ENCODE measurements around the gene PTGS2.

PTGS2 gene

DNA sequence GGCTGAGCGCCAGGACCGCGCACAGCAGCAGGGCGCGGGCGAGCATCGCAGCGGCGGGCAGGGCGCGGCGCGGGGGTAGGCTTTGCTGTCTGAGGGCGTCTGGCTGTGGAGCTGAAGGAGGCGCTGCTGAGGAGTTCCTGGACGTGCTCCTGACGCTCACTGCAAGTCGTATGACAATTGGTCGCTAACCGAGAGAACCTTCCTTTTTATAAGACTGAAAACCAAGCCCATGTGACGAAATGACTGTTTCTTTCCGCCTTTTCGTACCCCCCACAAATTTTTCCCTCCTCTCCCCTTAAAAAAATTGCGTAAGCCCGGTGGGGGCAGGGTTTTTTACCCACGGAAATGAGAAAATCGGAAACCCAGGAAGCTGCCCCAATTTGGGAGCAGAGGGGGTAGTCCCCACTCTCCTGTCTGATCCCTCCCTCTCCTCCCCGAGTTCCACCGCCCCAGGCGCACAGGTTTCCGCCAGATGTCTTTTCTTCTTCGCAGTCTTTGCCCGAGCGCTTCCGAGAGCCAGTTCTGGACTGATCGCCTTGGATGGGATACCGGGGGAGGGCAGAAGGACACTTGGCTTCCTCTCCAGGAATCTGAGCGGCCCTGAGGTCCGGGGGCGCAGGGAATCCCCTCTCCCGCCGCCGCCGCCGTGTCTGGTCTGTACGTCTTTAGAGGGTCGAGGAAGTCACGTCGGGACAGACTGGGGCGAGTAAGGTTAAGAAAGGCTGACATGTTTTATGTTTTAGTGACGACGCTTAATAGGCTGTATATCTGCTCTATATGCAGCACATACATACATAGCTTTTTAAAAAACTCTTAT is at the start of gene PTGS2:
PTGS2 (minus strand) TSS at position 179 of the 817 bp plus-strand sequence; CDS start at position 46, 133 bp downstream.
- DNase-seq: peak; percentile 94

DNA sequence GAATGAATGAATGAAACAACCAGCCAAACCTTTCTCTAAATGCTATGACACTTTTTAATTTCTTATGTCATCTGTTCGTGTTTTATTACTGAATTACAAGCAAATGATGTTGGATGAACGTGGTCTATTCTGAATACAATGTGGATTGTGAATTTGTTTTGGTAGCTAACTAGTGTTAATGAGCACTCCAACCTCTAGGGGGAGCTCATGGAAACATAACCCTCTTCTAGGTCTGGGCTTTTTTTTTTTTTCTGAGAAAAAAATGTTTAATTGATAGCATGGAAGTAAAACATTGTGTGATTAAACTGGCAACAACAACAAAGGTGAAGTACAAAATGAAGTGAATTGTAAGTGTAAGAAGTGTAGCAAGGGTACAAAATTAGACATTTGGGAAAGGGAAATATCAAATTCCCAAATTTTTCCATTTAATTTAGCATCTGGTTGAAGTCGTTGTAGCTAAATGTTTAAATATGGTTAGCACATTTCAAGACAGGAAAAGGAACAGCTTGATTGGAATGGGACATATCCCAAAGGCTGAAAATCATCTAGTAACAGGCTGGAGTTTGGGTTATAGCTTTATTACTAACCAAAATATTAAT is 42.6 kb upstream of the PTGS2 start:
- DNase-seq: peak; percentile 75

DNA sequence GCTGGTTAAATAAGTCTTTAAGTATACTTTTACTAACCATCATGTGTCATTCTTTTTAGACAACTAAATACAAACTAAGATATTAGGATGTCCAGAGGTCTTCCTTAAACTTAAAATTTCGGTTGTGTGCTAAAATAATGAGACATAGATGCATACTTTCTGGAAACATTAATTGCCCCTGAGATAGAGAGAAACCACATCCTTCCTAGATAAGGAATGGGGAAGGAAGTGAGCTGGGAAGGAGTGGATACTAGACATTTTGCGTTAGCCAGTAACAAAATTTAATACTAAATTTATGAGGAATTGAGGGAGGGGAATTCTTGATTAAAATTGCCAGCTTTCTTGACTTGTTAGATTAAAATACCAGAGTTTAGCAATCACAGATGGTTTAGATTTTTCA is 37.1 kb upstream of the PTGS2 start:
- DNase-seq: peak; percentile 21

DNA sequence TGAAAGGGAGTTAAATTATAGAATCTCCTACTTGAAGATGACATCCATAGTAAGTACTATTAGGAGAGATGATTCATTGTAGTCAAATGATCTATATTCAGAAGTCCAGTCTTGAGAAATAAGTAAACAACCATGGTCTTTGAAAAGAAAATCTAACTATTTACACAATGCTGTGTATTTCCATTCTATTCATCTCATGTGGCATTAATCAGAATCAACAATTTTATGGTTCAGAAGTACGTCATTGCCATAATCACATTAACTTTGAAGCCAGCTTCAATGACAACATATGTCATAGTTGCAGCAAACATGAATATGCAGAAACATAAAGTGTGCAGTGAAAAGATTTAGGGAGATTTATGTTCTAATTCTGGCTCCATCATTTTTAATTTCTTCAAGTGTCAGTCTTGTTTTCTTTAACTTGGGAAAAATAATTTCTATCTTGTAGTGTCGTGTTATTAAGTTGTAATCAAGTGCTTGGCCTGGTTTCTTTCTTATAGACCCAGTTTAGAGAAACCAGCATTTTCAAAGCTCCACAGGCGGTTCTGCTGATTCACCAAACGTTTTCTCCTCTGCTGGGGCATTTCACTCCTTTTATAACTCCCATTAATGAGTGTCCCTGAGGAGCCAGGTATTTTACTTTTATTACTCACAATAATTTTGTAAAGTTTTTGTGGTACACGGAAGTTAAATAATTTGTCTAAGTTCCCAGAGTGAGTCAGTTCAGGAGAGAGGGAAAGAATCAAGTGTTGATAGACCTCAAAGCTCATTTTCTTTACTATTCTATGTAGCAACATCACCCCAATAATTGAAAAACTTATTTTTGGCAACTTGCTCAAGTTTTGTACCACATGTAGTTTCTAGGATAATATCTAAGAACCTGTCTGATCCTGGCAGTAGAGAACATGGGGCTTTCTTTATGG is 35.9 kb upstream of the PTGS2 start:
- no peak for DNase-seq

DNA sequence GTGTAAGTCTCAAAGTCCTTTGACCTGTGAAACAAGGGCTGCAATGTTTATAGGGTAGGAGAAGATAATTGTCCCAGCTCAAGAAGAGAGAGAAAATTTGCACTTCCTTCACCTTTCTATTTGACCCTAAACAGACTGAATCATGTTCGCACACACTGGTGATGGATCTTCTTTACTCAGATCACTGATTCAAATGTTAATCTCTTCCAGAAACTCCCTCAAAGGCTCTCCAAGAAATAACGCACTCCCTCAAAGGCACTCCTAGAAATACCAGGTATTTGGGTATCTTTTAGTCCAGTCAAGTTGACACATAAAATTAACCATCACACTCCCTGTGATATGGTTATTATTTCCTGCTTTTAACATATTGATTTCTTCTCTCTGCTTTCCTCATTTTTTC is 30.5 kb upstream of the PTGS2 start:
- no peak for DNase-seq

DNA sequence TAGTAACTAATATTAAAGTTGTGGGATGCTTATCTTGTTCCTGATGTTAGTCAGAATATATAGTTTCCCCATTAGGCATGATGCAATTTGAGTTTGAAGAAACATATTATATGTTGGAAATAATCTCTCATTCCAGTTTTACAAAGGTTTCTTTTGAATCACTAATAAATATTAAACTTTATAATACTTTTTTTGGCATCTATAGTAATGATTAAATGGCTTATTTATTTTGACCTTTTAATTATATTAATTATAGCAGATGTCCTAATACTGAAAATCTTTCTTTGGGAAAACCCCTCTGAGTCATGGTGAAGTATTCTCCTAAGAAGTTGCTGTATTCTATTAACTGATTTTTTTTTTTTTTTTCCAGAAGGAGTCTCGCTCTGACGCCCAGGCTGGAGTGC is 28.5 kb upstream of the PTGS2 start:
- DNase-seq: no peak

DNA sequence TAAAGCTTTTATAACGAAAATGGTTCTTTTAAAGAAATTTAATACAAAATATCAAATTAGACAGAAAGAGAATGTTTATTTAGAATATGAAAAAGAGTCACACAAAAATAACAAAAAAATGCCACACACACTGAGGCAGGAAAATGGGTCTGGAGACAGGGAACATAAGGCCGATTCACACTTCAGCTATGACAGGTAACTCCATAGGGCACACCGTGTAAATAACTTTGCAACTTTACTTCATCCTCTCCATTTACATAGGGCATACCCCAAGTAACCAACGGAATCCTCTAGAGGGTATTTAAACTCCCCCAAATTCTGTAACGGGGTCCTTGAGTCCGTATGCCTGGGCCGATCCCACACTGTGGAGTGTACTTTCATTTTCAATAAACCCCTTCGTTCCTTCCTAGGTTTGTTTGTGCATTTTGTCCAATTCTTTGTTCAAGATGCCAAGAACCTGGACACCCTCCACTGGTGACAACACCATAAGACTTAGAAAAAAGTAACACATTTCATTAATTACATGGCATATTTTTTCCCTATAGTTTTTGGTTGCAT is 23.1 kb upstream of the PTGS2 start:
- no peak for DNase-seq

DNA sequence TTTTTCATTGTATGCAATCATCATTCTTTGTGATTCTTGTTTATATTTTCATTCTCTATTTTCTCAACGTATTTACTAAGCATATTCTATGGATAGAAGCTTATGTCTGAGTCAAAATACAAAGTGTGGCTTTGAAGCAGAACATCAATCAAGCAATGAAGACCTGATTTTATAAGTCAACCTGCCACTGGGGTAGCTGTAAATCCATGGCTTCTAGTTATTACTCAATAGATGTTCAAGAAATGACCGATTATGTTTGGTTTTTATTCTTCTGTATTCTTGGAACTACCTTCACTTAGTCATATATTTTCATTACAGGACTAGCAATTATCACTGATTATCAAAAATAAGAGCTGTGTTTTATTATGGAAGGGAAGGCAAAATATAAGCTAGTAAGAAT is 20.5 kb upstream of the PTGS2 start:
- no peak for DNase-seq

DNA sequence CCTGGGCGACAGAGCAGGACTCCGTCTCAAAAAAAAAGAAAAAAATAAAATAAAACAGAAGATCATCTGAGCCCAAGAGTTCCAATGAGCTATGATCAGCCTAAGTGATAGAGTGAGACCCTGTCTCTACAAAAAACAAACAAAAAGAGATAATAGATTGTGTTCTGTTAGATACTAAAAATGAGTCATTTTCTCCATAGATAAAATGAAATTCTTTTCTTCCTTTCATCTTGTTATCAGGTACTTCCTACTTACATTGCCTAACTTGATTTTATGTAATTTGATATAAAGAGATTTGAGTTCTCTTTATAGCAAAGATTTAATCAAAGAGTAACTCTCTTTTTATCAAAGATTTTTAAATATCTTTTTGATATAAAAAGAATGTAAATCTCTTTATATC is 19.3 kb upstream of the PTGS2 start:
- no peak for DNase-seq

DNA sequence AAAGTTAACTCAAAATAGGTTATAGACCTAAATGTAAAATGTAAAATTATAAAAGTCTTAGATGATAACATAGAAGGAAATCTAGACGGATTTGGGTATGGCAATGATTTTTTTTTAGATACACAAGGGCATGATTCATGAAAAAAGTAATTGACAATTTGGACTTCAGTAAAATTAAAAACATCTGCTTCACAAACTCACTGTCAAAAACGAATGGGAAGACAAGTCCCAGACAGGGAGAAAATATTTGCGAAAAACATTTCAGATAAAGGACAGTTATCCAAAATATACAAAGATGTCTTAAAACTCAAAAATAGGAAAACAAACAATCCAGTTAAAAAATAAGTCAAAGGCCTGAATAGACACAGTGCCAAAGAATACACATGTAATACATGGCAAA is 9.7 kb upstream of the PTGS2 start:
- DNase-seq: no peak

DNA sequence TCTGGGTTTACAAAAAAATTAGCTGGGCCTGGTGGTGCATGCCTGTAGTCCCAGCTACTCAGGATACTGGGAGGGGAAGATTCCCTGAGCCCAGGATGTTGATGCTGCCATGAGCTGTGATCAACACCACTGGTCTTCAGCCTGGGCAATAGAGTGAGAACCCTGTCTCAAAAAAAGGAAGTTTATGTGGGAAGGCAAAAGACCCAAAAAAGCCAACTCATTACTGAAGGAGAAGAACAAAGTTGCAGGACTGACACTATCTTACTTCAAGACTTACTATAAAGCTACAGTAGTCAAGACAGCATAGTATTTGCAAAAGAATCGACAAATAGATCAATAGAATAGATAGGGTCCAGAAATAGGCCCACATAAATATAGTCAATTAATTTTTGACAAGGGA is 9.2 kb upstream of the PTGS2 start:
- DNase-seq: no peak

DNA sequence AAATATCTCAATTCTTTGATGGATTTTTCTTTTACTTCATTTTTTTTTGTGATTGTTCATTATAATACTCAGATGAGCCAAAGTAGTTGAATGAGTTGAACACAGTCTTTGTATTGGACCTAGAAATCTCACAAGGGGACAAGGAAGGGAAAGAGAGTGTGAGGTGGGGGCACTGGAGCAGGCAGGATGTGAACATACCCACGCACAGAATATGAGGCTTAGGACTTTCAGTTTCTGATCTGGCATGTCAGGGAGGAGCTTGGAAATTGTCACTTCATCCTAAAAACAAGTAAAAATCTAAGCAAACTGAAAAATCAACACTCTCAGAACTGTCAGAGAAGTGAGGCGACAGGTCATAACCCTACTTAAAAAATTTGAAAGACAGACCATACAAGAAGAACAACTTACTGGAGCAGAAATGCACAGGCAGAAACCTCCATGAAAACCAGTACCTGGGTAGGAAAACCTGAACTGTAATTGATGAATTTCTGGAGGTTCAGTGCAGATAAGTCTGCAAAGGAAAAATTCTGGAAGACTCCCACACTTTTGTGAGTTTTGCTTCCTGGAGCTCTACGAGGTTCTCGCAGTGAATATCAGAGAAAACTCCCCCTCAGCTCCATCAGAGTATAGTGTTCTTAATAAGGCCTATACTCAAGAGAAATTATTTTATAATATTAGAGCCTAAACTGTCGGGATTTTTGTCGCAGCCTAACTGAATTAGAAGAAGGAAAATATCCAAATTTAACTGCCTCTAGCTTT is 3.6 kb upstream of the PTGS2 start:
- DNase-seq: no peak

DNA sequence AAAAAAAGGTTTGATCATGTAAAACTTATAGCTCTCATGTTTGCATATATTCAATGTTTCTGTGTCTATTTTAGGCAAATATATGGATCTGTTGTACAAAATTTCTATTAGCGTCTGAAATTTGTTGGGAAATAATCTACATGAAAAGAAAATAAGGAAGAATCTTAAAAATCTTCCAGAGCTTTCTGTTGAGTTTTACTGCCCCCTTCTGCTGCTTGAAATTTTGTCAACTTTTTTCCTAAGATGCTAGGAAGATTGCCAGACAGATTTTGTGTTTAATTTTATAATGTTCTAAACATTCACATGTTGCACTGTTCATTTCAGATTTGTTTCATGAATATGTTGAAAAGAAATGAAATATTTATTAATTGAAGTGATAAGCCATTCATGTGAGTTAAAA is 2.5 kb upstream of the PTGS2 start:
- peak; percentile 16 for DNase-seq

DNA sequence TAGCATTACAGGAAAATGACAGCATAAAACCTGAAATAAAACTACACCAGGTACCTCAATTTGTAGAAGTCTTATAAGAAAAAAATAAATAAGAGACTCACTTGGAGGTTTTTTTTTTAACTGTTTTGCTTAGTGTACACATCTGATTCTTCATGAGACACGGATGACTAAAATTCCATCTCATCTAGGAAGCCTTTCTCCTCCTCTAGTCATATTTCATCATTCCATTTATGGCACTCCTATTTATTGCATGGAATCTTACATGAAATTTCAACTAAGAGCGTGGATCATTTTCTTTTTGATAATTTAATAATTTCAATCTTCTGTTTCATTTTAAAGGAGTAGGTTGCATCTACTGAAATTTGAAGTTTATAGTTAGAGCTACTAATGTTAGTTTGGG is 1.6 kb upstream of the PTGS2 start:
- DNase-seq: no peak

DNA sequence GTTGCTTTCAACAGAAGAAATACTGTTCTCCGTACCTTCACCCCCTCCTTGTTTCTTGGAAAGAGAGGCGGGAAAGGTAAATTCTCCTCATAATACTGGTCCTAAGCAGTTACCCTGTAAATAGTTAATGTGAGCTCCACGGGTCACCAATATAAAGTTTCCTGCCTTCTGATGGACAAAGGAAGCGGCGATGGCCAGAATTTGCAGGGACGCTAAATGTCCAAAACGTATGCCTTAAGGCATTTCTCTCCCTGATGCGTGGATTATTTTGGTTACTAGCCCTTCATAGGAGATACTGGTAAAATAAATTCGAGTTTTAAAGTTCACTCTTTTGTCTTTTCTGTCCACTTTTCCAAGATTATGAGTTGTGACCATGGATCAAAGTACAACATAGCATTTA is 898 bp upstream of the PTGS2 start:
- no peak for DNase-seq

DNA sequence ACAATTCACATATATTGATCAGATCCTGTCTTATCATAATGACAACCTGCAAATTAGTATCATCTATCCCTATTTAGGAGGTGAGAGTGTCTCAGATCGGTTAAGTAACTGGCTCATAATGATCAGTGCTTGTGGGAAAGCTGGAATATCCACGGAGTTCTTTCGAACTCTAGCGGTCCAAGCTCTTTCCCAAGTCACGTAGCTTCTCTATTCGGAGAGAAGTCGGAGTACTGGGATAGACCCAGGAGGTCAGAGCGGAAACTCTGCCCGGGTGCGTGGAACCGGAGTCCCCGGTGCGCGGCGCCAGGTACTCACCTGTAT is 339 bp downstream of the PTGS2 start:
- no peak for DNase-seq

DNA sequence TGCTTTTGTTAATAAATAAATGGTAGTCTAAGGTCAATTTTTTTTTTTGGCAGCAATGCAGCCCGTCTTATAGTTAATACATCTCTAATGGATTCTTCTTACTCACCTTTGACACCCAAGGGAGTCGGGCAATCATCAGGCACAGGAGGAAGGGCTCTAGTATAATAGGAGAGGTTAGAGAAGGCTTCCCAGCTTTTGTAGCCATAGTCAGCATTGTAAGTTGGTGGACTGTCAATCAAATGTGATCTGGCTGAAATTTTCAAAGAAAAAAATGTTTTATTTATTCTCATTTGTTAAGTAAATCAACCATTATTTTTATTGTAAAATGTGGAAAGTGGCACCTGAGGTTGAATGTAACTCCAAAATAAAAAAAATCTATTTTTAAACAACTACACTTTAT is 2.1 kb downstream of the PTGS2 start:
- DNase-seq: no peak

DNA sequence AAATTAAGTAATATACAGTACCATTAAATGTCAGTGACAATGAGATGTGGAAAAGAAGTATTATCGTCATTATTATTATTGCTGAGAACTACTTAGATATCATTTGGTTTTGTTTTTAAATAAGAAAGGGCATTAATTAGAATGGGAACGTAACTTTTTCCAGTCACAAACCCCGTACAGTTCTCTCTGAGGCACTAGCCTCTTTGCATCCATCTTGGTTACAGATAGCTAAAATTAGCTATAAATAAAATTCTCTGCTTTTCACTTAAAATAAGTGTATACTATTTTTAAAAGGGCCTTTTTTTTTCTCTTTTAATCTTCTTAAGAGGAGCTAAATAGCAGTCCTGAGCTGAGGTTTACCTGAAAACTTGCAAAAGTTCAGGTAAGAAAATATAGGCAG is 7.6 kb downstream of the PTGS2 start:
- DNase-seq: no peak

DNA sequence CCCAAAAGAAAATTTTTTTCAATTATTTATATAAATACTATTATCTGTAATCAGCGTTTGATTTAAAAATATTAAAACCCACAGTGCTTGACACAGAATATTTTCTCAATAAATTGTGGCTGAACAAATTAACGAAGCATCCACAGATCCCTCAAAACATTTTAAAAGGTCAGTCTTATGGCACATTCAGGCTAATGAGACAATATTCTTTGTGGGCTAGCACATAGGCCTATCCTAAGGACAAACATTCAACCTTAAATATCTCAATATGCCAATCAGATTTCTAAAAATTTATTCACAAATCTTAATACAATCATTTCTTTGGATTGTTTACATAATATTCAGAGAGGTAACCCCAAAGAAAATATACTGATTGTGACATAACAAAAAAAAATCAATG is 8.1 kb downstream of the PTGS2 start:
- DNase-seq: no peak

DNA sequence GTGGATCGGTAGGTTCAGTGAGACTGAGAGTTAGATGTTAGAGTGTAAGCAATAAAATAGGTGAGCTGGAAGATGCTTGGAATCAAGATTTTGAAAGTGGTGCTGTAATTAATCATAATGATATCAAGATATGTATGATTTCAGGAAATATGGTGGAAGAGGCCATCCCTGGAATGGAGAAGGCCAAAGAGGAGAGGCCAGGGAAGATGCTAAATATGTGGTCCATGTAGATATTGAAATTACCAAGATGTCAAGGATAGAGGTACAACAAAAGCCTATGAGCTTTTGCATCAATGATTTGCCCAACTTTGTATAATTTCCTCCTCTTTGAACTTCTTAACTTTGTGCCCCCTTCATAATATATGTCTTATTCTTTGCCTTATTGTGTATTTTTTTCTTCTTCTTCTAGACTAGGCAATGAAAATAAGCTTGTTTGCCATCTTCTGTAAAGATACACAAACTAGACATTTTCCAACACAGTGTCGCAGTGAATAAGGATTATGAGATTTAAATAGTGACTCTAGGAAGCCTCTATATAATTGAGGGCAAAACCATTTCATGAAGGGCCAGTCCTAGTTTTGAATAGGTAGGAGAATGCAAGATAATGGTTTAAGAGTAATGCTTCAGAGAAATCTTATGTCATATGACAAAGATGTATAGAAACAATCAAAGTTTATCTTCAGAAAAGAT is 8.9 kb downstream of the PTGS2 start:
- no peak for DNase-seq

DNA sequence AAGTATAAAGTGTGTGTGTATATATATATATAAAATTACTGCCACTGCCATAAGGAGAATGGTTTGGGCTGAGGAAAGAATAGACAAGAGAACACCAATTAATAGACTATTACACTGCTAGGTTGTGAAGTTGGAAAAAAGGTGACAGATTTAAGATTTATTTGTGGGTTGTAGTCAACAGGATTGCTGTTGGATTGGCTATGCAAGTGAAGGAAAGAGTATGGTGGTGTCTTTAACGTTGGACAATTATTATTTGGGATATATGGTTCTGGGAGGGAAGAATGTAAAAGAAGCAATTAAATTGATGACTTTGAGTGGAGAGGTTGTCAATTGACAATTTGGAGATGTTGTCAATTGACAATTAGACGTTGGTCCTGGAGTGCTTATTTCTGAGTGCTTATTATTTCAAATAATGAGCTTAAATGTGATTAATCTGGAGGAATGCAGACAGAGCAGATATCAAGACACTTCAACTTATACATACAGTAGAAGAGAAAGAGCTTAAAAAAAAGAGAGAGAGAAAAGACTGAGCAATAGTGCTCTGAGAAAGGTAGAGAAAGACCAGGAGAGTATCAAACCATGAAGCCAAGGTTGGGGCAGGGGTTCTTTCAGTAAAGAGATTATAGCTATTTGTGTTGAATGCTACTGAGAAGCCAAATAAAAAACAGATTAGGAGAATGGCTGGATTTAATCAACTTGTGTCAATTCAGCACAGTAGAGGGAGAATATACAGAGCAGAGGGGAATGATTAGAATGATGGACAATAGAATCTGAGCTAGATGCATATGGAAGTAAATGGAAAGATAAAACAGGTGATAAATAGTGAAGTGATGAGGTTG is 9.7 kb downstream of the PTGS2 start:
- no peak for DNase-seq
